NCI-H2029 treated with DMSO at 0.1 percent for 48 hours (cell line): Measurements from ENCODE around the gene INPP5A.

Experiments used
- DNase-seq: peaks from one replicate; lab custom pipeline; 2025; lab: John Stamatoyannopoulos, UW

Gene INPP5A

GRCh38 chr10:132745511-132745910 is 207.9 kb downstream of the INPP5A start:
- no peak for DNase-seq

GRCh38 chr10:132745971-132746370 is 208.4 kb downstream of the INPP5A start:
- DNase-seq: no peak

- DNase-seq: no peak
Observed at GRCh38 chr10:132746386-132746785, 208.8 kb downstream of the INPP5A start.

- no peak for DNase-seq
Observed at GRCh38 chr10:132746801-132747625, 209.4 kb downstream of the INPP5A start.

GRCh38 chr10:132748135-132748534 is 210.5 kb downstream of the INPP5A start:
- DNase-seq: no peak

- DNase-seq: no peak
Observed at GRCh38 chr10:132748545-132749370, 211.2 kb downstream of the INPP5A start.

- no peak for DNase-seq
Observed at GRCh38 chr10:132749371-132749795, 211.8 kb downstream of the INPP5A start.

- DNase-seq: no peak
Observed at GRCh38 chr10:132750936-132751335, 213.3 kb downstream of the INPP5A start.

GRCh38 chr10:132752378-132752777 is 214.8 kb downstream of the INPP5A start:
- no peak for DNase-seq

- no peak for DNase-seq
Observed at GRCh38 chr10:132752961-132753360, 215.4 kb downstream of the INPP5A start.

- no peak for DNase-seq
Observed at GRCh38 chr10:132753596-132753995, 216.0 kb downstream of the INPP5A start.

- no peak for DNase-seq
Observed at GRCh38 chr10:132754071-132754470, 216.5 kb downstream of the INPP5A start.

GRCh38 chr10:132755166-132755711 is 217.7 kb downstream of the INPP5A start:
- DNase-seq: no peak

GRCh38 chr10:132756591-132756990 is 219.0 kb downstream of the INPP5A start:
- no peak for DNase-seq

- no peak for DNase-seq
Observed at GRCh38 chr10:132757171-132757570, 219.6 kb downstream of the INPP5A start.

GRCh38 chr10:132758865-132759264 is 221.3 kb downstream of the INPP5A start:
- DNase-seq: no peak

- no peak for DNase-seq
Observed at GRCh38 chr10:132761395-132762060, 223.9 kb downstream of the INPP5A start.

GRCh38 chr10:132762267-132762666 is 224.7 kb downstream of the INPP5A start:
- no peak for DNase-seq

GRCh38 chr10:132763545-132763944 is 226.0 kb downstream of the INPP5A start:
- no peak for DNase-seq

- DNase-seq: no peak
Observed at GRCh38 chr10:132764108-132764507, 226.5 kb downstream of the INPP5A start.

- no peak for DNase-seq
Observed at GRCh38 chr10:132765435-132765834, 227.8 kb downstream of the INPP5A start.

GRCh38 chr10:132766291-132766690 is 228.7 kb downstream of the INPP5A start:
- DNase-seq: no peak
